ENCODE data around the gene IL32.

IL32 gene

DNA sequence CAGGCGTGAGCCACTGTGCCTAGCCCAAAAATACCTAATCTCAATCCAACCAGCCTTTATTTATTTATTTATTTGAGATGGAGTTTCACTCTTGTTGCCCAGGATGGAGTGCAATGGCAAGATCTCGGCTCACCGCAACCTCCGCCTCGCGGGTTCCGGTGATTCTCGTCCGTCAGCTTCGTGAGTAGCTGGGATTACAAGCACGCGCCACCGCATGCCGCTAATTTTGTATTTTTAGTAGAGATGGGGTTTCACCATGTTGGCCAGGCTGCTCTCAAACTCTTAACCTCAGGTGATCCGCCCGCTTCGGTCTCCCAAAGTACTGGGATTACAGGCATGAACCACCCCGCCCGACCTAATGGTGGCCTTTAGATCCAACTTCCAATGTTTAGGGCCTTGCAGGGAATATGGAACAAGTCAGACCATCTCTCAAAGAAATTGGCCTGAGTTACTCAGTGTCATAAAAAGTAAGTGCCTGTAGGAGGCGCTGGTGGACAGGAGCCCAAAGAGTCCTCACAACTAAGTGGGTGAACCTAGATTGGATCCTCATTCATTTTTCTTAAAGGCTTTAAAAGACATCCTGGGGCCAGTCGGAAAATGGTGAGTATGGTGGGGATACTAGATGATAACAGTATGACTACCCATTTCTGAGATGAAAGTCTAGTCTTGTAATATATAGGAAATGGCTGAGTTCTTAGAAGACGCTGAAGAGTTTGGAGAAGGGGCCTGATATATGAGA is 29.0 kb downstream of the IL32 start:
- peak; percentile 56 to 79 for DNase-seq

DNA sequence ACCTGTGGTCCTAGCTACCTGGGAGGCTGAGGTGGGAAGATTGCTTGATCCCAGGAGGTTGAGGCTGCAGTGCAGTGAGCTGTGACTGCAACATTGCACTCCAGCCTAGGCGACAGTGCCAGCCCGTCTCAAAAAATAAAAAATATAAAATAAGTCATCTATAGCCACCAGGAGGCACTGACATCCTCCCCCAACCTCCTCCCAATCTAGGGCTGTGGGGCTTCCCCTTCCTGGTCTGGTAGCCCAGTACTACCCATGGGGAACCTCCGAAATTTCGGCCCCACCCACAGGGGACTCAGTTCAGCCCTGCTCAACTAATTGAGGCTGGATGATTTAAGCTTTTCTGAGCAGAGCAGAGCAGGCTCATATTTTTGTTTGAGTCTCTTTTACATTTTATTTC is 30.4 kb downstream of the IL32 start:
- peak; percentile 81 to 85 for DNase-seq

DNA sequence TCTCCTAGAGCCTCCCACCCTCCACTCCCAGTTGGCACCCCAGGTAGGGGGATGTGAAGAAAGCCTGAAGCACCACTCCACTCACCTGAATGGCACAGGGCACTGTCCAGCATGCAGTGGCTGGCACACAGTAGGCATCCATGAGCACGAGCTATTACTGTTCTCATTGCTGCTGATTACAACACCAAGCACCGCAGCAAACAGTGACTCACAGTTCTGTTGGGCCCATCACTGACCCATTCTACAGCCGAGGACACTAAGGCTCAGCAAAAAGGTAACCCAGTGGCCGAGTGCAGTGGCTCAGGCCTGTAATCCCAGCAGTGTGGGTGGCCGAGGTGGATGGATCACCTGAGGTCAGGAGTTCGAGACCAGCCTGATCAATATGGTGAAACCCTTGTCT is 30.9 kb downstream of the IL32 start:
- DNase-seq: no peak

DNA sequence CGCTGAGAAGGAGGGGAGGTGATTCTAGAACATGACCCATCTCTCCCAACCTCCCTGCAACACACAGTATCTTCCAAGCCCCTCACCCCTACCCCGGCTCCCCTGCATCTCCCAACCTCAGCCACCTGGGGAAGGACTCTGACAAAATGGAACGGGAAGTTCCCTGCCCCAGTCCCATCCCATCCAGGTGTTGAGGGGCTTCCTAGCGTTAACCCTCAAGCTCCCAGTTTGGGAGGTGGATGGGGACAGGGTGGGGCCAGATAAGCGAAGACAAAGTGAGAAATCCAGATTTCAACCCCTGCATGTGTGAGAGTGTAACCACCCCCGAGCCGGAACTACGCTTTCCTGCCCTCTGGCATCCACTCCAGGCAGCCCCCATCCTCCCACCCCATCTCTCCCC is 31.8 kb downstream of the IL32 start:
- no peak for DNase-seq

DNA sequence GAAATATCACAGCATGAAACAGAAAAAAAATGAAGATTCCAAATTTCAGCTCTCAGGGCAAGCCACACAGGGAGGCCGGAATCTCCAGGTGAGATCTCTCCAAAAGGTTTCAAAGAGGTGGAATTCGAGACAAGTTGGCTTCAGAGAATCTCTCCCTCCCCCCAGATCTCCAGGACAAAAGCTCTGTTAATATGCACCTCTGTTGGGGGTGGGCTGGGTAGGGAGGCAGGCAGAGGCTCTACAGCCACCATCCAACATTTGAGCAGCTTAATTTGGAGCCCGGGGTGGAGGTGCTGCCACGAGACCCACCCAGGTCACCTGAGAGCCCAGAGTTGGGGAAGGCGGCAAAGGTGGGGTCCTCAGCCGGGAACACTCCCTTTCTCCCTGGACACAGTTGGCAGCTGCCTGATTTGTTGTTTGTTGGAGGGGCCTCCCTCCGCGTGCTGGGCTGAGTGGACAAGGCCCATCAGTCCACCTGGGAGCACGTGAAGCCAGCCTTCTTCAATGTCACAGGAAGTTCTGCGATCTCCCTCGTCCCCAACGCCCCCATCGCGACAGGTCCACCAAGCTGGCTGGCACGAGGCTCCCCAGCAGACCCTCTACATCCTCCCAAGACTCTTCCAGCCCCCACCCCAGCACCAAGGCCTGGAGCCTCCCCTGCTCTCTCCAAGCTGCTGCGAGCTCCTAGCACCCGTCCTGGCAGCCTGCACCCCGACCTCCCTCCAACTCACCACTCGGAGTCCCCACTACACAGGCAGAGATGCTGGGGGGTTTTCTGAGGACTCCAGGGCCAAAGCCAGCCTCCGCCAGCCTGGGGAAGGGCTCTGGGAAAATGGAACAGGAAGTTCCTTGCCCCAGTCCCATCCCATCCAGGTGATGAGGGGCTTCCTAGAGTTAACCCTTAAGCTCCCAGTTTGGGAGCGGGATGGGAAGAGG is 33.3 kb downstream of the IL32 start, which contains the start of gene ZSCAN10:
TSS of gene ZSCAN10 (minus strand) at position 836 of the 936 bp plus-strand sequence. CDS start 6,357 bp downstream, outside the sequence.
- DNase-seq: no peak

DNA sequence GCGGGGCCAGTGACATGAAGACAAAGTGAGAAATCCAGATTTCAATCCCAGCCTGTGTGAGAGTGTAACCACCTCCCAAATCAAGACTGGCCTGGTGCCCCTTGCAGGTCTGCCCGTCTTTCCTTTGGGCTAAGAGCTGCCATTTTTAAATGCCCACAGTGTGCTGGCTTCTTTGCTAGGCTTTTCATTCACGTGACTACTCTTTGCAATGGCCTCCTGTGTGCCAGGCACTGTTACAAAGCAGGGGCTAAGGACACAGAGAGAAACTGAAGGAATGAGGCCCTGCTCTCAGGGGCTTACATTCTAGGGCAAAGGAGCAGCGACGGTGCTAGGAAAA is 33.9 kb downstream of the IL32 start:
- no peak for DNase-seq

DNA sequence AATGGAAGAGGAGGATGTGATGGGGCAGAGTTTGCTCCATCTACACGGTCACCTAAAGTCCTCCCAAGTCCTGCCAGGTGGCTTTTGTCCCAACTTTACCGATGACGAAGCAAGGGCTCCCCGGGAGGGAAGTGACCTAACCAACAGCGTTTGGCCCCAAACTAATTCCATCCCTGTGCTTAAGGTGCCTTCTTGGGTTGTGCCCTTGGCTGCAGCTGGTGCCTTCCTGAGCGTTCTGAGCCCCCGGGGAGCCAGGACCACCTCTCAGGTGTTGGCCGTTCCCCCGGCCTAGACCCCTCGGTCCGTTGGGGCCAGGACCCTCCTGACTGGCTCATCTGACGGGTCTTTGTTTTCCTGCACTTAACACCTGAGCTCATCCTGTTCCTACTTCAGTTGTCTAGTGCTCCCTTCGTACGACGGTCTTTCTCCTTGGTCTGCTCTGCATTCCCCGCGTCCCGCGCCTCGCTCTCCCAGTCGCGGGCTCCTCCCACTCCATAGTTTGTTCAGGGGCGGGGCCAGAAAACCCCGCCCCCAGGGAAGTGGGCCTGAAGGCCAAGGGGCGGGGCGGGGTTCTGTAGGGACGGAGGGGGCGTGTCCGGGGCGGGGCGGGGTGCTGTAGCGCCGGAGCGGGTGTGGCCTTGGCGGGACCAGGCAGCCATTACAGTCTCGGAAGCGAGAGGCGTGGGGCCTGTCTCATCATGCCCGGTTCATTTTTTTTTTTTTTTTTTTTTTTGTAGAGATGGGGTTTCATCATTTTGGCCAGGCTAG is 34.5 kb downstream of the IL32 start:
- DNase-seq: peak; percentile 94

DNA sequence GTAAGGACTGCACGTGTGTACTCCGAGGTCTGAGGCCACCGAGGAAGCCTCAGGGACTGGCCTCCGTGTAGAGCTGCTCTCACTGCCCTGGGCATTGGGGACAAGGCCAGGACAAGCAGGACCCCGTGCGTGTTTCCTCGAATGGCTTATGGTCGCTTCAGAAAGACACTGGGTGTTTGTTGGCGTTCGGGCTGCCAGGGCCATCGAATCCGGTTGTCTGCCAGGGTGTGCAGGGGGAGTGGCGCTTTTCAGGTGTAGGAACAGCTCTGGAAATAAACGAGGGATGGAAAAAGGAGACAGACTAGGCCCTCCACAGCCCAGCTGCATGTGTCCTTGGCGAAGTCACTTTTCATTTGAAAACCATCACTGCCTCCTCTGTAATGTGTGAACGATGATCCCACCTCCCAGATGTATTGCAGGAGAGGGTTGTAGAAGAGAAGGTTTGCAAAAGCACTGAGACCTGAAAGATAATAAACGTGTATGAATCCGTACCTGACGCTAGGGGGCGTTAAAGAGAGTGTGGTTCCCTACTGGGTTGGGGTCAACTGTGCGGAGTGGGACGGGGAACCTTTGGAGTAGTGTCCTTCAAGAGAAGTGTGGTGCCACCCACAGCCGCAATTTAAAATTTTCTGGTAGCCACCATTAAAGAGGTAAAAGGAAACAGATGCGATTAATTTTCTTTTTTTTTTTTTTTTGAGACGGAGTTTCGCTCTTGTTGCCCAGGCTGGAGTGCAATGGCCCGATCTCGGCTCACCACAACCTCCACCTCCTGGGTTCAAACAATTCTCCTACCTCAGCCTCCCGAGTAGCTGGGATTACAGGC is 35.8 kb downstream of the IL32 start:
- DNase-seq: peak; percentile 33 to 77

DNA sequence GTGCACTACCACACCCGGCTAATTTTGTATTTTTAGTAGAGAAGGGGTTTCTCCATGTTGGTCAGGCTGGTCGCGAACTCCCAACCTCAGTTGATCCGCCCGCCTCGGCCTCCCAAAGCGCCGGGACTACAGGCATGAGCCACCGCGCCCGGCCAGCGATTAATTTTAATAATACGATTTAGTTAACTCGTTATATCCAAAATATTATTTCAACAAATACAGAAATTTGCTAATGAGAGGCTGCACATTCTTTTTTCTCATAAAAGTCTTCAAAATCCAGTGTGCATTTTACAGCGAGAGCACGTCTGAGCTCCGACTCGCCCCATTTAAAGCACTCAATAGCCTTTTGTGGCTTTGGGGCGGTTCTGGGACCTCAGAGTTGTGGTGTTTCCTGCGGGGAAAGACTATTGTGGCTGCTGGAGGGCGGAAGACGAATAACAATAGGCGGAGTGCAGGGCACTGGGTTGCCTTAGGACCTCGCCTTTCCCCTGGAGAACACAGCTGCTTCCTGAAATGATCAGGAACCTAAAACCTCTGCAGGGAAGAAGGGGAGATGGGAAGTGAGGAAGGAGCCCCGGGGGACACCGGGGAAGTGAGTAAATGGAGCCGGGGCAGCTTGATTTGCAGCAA is 36.5 kb downstream of the IL32 start:
- DNase-seq: peak in 1 of 2 donors; percentile 52

DNA sequence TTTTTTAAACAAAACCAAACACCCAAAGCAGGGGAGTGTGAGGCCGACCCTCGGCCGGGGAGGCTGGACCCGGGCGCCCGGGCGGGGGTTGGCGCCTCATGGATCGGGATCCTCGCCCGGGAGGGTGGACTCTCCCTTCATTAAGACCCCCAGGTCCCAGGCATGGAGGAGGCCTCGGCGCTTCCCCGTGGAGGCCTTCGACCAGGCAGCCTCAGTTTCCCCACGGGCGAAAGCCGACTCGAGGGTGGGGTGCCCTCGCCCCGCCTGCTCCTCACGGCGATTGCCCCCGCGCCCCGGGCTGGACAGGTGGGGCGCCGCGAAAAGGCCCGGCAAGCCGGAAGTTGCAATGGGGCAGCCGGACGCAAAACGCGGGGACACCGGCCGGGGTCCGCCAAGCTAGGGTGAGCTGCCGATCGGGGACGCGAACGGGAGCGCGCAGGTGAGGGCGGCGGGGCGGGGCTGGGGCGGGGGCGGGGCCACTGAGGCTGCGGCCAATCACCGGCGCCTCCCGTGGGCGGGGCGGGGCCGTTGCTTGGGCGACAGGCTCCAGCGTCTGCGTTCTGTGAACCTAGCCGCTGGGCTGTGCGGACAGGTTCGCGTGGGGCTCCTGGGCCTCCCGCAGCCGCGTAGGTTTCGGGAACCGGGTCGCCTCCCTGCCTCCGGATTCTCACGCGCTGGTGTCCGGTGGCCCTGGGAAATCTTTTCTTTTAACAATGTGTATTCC is 40.9 kb downstream of the IL32 start:
- DNase-seq: peak; percentile 93 to 94

DNA sequence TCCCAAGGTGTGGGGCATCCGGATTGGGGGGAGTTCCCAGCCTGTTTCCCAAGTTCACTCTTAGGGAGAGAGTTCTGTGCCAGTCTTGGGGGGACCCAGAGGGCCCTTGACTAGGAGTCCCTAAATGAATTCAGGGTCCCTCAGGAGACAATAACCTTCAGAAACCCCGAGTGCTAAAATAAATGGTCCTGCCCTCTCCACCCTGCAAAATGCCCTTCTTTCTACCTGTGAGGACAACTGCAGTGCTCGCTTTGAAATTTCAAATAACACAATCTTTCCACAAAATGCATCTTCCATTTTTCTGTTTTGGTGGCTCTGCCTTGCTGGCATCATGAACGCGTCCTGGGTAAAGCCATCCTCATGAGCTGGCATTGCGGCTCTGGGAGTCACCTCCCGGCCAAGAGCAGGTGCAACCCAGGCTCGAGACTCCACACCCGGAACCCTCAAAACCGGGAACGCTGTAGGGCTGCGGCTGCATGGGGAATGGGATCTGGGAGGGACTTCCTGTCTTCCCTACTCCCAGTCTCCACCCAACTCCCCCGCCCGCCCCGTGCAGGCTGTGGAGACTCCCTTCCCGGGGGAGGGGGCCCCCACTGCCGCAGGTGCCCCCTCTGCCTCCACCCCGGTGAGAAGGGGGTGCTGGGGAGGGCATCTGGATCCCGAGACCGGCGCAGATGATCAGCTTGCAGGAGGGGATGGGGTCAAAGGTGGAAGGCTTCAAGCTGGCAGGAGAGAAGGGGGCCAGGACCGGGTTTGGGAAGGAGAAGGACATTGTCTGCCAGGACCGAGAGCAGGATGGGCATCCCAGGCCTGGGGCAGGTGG is 46.8 kb downstream of the IL32 start, which contains the start of gene ZNF205:
TSS of gene ZNF205 (plus strand) at position 529 of the 823 bp plus-strand sequence. CDS start 845 bp downstream, outside the sequence.
- no peak for DNase-seq

DNA sequence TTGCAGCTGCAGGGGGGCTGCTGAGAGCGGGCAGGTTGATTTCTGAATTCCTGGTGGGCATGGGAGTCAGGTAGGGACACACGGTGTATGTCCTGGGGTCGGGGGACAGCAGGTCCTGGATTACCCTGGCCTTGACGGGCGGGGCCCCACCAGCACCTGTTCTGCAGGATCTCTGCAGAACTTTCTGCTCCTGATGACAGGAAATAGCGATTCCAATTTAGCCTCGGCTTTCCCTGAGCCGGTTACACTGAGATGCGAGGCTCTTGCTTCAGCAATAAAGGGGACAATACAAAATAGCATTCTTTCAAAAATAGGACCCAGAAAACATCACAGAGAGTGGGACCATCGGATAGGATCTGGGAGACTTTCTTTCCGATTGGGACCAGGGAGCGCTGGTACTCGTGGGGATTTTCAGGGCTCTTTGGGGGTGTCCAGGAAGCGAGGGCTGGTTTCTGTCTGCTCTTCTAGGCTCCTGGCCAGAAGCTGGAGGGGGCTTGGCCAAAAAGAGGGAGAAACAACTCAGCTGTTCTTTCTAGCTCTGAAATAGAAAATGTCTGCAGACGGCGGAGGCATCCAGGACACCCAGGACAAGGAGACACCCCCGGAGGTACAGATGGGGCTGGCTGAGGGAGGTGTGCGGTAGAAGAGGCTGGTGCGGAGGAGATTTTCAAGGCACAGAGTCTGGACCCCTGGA is 47.6 kb downstream of the IL32 start:
- no peak for DNase-seq

DNA sequence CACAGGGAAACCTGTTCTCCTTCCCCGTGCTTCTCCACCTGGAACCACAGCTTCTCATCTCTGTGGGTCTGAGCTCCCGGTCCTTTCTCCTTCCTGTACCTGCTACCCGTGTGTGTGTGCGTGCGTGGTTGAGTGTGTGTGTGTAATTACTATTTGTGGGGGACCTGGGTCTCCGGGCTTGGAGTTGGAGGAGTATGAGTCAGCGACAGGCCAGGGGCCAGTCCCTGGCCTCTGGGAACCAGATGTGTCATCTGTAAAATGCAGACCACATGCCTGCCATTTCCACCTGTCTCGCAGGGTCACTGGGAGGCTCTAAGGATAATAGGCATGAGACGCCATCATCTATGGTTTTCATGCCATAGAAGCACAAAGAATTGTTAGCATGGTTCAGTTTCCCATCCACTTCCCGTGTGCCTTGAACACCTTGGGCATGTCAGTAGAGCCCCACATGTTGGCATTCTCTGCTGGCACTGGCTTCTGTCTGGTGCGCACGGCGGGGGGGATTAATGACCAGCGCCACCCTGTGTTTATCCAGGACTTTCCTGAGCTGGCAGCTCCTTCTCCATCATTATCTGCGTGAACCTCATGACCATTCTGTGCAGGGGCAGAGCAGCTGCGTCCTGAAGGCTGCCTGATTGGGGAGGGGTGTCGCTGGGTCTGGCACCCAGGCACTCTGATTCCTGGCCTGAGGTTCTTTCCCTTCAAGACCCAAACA is 48.5 kb downstream of the IL32 start:
- DNase-seq: no peak

DNA sequence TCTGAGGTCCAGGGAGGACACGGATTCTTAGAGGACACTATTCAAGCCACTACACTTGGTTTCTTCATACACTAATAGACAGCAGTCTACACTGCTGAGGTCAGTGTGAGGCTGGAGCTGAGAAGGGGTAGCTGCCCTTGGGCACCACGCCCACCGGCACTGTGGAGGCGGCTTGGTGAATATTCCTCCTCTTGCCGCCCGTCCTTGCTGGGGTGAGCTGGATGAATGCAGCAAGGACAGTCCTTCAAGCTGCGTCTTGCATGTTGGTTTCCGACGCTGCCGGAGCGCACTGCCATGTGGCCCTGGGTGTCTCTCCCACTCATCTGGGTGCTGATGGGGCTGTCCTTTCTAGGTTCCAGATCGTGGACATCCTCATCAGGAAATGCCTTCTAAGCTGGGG is 49.6 kb downstream of the IL32 start:
- DNase-seq: no peak

DNA sequence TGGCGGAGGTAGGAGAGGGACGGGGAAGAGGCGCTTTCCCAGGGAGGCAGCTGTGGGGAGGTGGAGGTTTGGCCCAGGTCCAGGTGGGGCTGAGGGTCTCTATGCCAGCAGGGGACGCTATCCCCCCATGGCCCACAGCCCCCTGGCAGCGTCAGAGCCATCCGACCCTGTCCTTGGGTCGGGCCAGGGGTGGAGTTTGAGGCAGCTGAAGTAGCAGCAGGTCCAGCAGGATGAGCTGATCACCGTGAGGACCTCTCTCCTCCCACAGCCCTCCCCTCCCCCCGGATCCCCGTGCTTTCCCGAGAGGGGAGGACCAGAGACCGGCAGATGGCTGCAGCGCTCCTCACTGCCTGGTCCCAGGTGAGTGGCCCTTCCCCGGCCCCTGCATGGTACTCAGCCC is 50.1 kb downstream of the IL32 start:
- DNase-seq: no peak

DNA sequence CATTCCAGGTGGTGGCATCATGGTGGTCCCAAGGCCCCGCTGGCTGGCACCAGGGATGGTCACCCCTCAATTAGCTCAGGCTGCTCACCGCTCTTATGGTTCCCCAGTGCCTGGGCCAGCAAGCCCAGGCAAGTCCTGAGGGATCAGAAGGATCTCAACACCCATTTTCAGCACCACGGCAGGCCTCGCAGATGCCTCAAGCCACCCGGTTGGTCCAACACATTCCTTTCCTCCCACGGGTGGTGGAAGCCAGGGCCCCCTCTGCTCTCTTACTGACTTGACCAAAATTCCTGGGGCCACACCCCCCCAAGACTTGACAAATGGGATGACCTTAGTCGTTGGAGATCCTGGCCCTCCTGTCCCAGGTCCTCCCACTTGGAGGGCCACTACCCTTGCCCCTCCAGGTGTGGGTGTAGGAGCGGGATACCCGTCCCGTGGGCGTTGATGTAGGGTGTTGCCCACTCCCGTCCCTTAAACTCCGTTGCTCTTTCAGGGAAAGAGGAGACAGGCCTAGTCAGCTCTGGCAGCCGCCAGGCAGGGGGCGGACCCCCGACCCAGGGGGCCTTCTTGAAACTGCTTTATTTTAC is 52.9 kb downstream of the IL32 start:
- DNase-seq: no peak

DNA sequence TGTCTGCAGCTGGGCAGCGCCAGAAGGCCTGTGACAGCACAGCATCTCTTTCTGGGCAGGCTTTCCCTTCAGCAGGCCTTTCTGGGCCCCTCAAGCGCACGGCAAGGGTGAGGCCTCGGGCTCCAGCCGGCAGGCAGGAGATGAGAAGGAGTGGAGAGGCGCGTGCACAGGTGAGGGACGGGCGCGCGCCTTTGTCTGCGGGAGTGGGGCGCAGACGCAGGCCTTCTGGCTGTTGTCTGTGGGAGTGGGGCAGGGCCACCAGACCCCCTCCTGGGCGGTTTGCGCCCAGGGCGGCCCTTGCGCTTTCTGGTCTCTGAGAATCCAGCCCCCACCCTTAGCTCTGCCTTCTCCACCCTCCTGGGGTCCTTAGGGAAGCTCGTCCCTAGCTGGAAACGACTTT is 53.4 kb downstream of the IL32 start:
- DNase-seq: no peak
